ENCODE results near the gene NUP214.

NUP214 gene

GRCh38 chr9:131218370-131218769 is 93.0 kb downstream of the NUP214 start:
- Mint-ChIP-seq H3K27me3 (no peaks in the 10 kb centered on the region), H3K9me3 (no peaks in the 10 kb centered on the region), H3K4me3 (no peak overlapping the region), H3K4me1 (ENCODE audit: low read depth) (peaks cover 16% of the 10 kb centered on the region), H3K36me3 (ENCODE audit: low read depth) (peaks cover 70% of the 10 kb centered on the region), H3K27ac (no peak overlapping the region)
- intact Hi-C loops (cut with micrococcal nuclease): no loop called here

- Mint-ChIP-seq H3K9me3 (no peaks in the 10 kb centered on the region), H3K36me3 (ENCODE audit: low read depth) (peaks cover 67% of the 10 kb centered on the region), H3K4me1 (ENCODE audit: low read depth) (peaks cover 7% of the 10 kb centered on the region), H3K27ac (no peak overlapping the region), H3K27me3 (no peaks in the 10 kb centered on the region), H3K4me3 (no peak overlapping the region)
- intact Hi-C loops (cut with micrococcal nuclease): no loop called here
Measured at GRCh38 chr9:131220485-131220884, 95.1 kb downstream of the NUP214 start.

- Mint-ChIP-seq H3K4me1 (ENCODE audit: low read depth) (peaks cover 24% of the 10 kb centered on the region), H3K36me3 (ENCODE audit: low read depth) (peaks cover 52% of the 10 kb centered on the region), H3K27me3 (no peaks in the 10 kb centered on the region), H3K4me3 (no peak overlapping the region), H3K27ac (no peak overlapping the region), H3K9me3 (no peaks in the 10 kb centered on the region)
- intact Hi-C loops (cut with micrococcal nuclease): no loop called here
Measured at GRCh38 chr9:131222460-131222859, 97.1 kb downstream of the NUP214 start.

- peaks cover 47% of the 10 kb centered on the region for H3K4me1 Mint-ChIP-seq (ENCODE audit: low read depth)
- intact Hi-C loops (cut with micrococcal nuclease): no loop called here
- H3K36me3 Mint-ChIP-seq (ENCODE audit: low read depth): peaks cover 50% of the 10 kb centered on the region
- H3K4me3 Mint-ChIP-seq: no peak overlapping the region
- no peaks in the 10 kb centered on the region for H3K9me3 Mint-ChIP-seq
- no peaks in the 10 kb centered on the region for H3K27me3 Mint-ChIP-seq
- no peak overlapping the region for H3K27ac Mint-ChIP-seq
Measured at GRCh38 chr9:131226226-131226625, 100.8 kb downstream of the NUP214 start.

GRCh38 chr9:131227112-131227958 is 101.9 kb downstream of the NUP214 start:
- peaks cover 58% of the 10 kb centered on the region for H3K36me3 Mint-ChIP-seq (ENCODE audit: low read depth)
- H3K4me3 Mint-ChIP-seq: peak overlapping the region; percentile 53
- peaks cover 47% of the 10 kb centered on the region for H3K4me1 Mint-ChIP-seq (ENCODE audit: low read depth)
- intact Hi-C loops (cut with micrococcal nuclease): no loop called here
- peak overlapping the region; percentile 76 for H3K27ac Mint-ChIP-seq
- no peaks in the 10 kb centered on the region for H3K9me3 Mint-ChIP-seq
- no peaks in the 10 kb centered on the region for H3K27me3 Mint-ChIP-seq

- Mint-ChIP-seq H3K9me3 (no peaks in the 10 kb centered on the region), H3K4me1 (ENCODE audit: low read depth) (peaks cover 47% of the 10 kb centered on the region), H3K27me3 (no peaks in the 10 kb centered on the region), H3K27ac (peak overlapping the region; percentile 76), H3K36me3 (ENCODE audit: low read depth) (peaks cover 56% of the 10 kb centered on the region), H3K4me3 (peak overlapping the region; percentile 77)
- intact Hi-C loops (cut with micrococcal nuclease): no loop called here
Measured at GRCh38 chr9:131227959-131228460, 102.6 kb downstream of the NUP214 start.

GRCh38 chr9:131228988-131229387 is 103.6 kb downstream of the NUP214 start:
- Mint-ChIP-seq H3K27me3 (no peaks in the 10 kb centered on the region), H3K4me1 (ENCODE audit: low read depth) (peaks cover 47% of the 10 kb centered on the region), H3K4me3 (no peak overlapping the region), H3K27ac (no peak overlapping the region), H3K36me3 (ENCODE audit: low read depth) (peaks cover 60% of the 10 kb centered on the region), H3K9me3 (no peaks in the 10 kb centered on the region)
- intact Hi-C loops (cut with micrococcal nuclease): no loop called here

- H3K9me3 Mint-ChIP-seq: no peaks in the 10 kb centered on the region
- no peak overlapping the region for H3K27ac Mint-ChIP-seq
- H3K4me3 Mint-ChIP-seq: no peak overlapping the region
- peaks cover 75% of the 10 kb centered on the region for H3K36me3 Mint-ChIP-seq (ENCODE audit: low read depth)
- H3K27me3 Mint-ChIP-seq: no peaks in the 10 kb centered on the region
- intact Hi-C loops (cut with micrococcal nuclease): no loop called here
- H3K4me1 Mint-ChIP-seq (ENCODE audit: low read depth): peaks cover 33% of the 10 kb centered on the region
Measured at GRCh38 chr9:131233556-131233955, 108.2 kb downstream of the NUP214 start.

- intact Hi-C loops (cut with micrococcal nuclease): no loop called here
- Mint-ChIP-seq H3K27me3 (peaks cover under 1% of the 10 kb centered on the region), H3K36me3 (ENCODE audit: low read depth) (peaks cover 74% of the 10 kb centered on the region), H3K4me3 (no peak overlapping the region), H3K9me3 (no peaks in the 10 kb centered on the region), H3K27ac (no peak overlapping the region), H3K4me1 (ENCODE audit: low read depth) (peaks cover 33% of the 10 kb centered on the region)
Measured at GRCh38 chr9:131233995-131234394, 108.6 kb downstream of the NUP214 start.

- H3K4me1 Mint-ChIP-seq (ENCODE audit: low read depth): peaks cover 31% of the 10 kb centered on the region
- H3K27ac Mint-ChIP-seq: no peak overlapping the region
- H3K9me3 Mint-ChIP-seq: no peaks in the 10 kb centered on the region
- H3K4me3 Mint-ChIP-seq: no peak overlapping the region
- intact Hi-C loops (cut with micrococcal nuclease): loop anchor here (5.0 kb wide), 1 partner anchor 42 kb away; the partner anchor contains the start of gene FAM78A
- H3K36me3 Mint-ChIP-seq (ENCODE audit: low read depth): peaks cover 74% of the 10 kb centered on the region
- H3K27me3 Mint-ChIP-seq: peaks cover 5% of the 10 kb centered on the region
Measured at GRCh38 chr9:131234799-131235479, 109.6 kb downstream of the NUP214 start.

GRCh38 chr9:131235480-131235851 is 110.1 kb downstream of the NUP214 start:
- no peaks in the 10 kb centered on the region for H3K9me3 Mint-ChIP-seq

GRCh38 chr9:131236161-131236560 is 110.8 kb downstream of the NUP214 start:
- peaks cover 8% of the 10 kb centered on the region for H3K27me3 Mint-ChIP-seq
- H3K4me1 Mint-ChIP-seq (ENCODE audit: low read depth): peaks cover 36% of the 10 kb centered on the region
- intact Hi-C loops (cut with micrococcal nuclease): loop anchor here (5.0 kb wide), 1 partner anchor 41 kb away; the partner anchor contains the start of gene FAM78A
- H3K9me3 Mint-ChIP-seq: no peaks in the 10 kb centered on the region
- no peak overlapping the region for H3K27ac Mint-ChIP-seq
- H3K36me3 Mint-ChIP-seq (ENCODE audit: low read depth): peaks cover 67% of the 10 kb centered on the region
- H3K4me3 Mint-ChIP-seq: no peak overlapping the region

More at GRCh38 chr9:131235480-131235851, 110.1 kb downstream of the NUP214 start:
- peaks cover 8% of the 10 kb centered on the region for H3K27me3 Mint-ChIP-seq
- H3K36me3 Mint-ChIP-seq (ENCODE audit: low read depth): peaks cover 73% of the 10 kb centered on the region
- H3K27ac Mint-ChIP-seq: no peak overlapping the region
- intact Hi-C loops (cut with micrococcal nuclease): loop anchor here (5.0 kb wide), 1 partner anchor 42 kb away; the partner anchor contains the start of gene FAM78A
- H3K4me3 Mint-ChIP-seq: no peak overlapping the region
- H3K4me1 Mint-ChIP-seq (ENCODE audit: low read depth): peaks cover 32% of the 10 kb centered on the region

GRCh38 chr9:131236761-131237160 is 111.4 kb downstream of the NUP214 start:
- H3K27me3 Mint-ChIP-seq: peaks cover 8% of the 10 kb centered on the region
- peak overlapping the region; percentile 85 for H3K27ac Mint-ChIP-seq
- H3K4me3 Mint-ChIP-seq: no peak overlapping the region
- H3K4me1 Mint-ChIP-seq (ENCODE audit: low read depth): peaks cover 40% of the 10 kb centered on the region
- H3K9me3 Mint-ChIP-seq: no peaks in the 10 kb centered on the region
- intact Hi-C loops (cut with micrococcal nuclease): loop anchor here (5.0 kb wide), 1 partner anchor 41 kb away; the partner anchor contains the start of gene FAM78A
- peaks cover 66% of the 10 kb centered on the region for H3K36me3 Mint-ChIP-seq (ENCODE audit: low read depth)

- no peak overlapping the region for H3K4me3 Mint-ChIP-seq
- H3K9me3 Mint-ChIP-seq: no peaks in the 10 kb centered on the region
- peaks cover 8% of the 10 kb centered on the region for H3K27me3 Mint-ChIP-seq
- intact Hi-C loops (cut with micrococcal nuclease): loop anchor here (5.0 kb wide), 1 partner anchor 40 kb away; the partner anchor contains the start of gene FAM78A
- peak overlapping the region; percentile 85 for H3K27ac Mint-ChIP-seq
- peaks cover 40% of the 10 kb centered on the region for H3K4me1 Mint-ChIP-seq (ENCODE audit: low read depth)
- peaks cover 61% of the 10 kb centered on the region for H3K36me3 Mint-ChIP-seq (ENCODE audit: low read depth)
Measured at GRCh38 chr9:131237291-131237690, 111.9 kb downstream of the NUP214 start.

Data from dendritic cell treated with granulocyte-macrophage colony-stimulating factor and Interleukin-4, amounts not matched to agents 40 ng/mL and 50 ng/mL, for 4 days (primary cell).